Small intestine (tissue), 7 donors: ENCODE data around the gene CUL7. TPM values are rescaled to one million over a fixed set of nuclear protein-coding genes. Genes with fewer than 3 reads are reported as not detected.
A peak's percentile ranks its signal among the peaks of the same experiment; 100 is the strongest.
"Not testable (repeated sequence)": the region's sequence is repeated elsewhere in the genome, so short reads cannot be mapped to it uniquely, and the experiment has no call there.

Source experiments
- DNase-seq, 2 donors: peaks; one replicate each; pipeline versions ENCODE4 v3.0.0 to v3.0.0-alpha.2; 2013
- FAIRE-seq: peaks from 2 replicates; lab custom pipeline; 2012; peaks lifted over from hg19 to GRCh38; lab: Jason Lieb, UNC
- H3K27ac ChIP-seq, 3 donors: one replicate each; pipeline ENCODE4 v1.5.1; 2013; ENCODE audit warnings: low read length in 2 of 3, mild to moderate bottlenecking in 2 of 3, control low read depth in 1 of 3, inconsistent platforms in 1 of 3, low read depth in 1 of 3, moderate library complexity in 1 of 3
- H3K27me3 ChIP-seq, 3 donors: one replicate each; pipeline ENCODE4 v1.6.1; 2013; ENCODE audit warnings: low read length in 3 of 3, inconsistent platforms in 1 of 3; ENCODE audit not compliant: control insufficient read depth in 3 of 3, insufficient read depth in 3 of 3
- H3K36me3 ChIP-seq, 3 donors: one replicate each; pipeline ENCODE4 v1.6.1; 2013; ENCODE audit warnings: low read length in 3 of 3, inconsistent platforms in 1 of 3, low read depth in 1 of 3, mild to moderate bottlenecking in 1 of 3, moderate library complexity in 1 of 3; ENCODE audit not compliant: control insufficient read depth in 3 of 3, insufficient read depth in 2 of 3
- H3K4me1 ChIP-seq, 3 donors: one replicate each; pipeline ENCODE4 v1.6.1; 2013; ENCODE audit warnings: low read length in 2 of 3, inconsistent platforms in 1 of 3, low read depth in 1 of 3, mild to moderate bottlenecking in 1 of 3, moderate library complexity in 1 of 3; ENCODE audit not compliant: control insufficient read depth in 3 of 3, insufficient read depth in 2 of 3
- H3K4me3 ChIP-seq, 3 donors: one replicate each; pipeline ENCODE4 v1.5.1; 2013; ENCODE audit warnings: low read length in 3 of 3, control low read depth in 1 of 3, inconsistent platforms in 1 of 3, low read depth in 1 of 3, mild to moderate bottlenecking in 1 of 3, moderate library complexity in 1 of 3
- H3K9me3 ChIP-seq, 2 donors: one replicate each; pipeline ENCODE4 v1.6.1; 2013; ENCODE audit warnings: low read depth in 1 of 2, low read length in 1 of 2; ENCODE audit not compliant: control insufficient read depth in 2 of 2, insufficient read depth in 1 of 2
- WGBS, 3 donors: extraction: QIAGEN DNeasy Blood & Tissue Kit; methylation state at CpG; one replicate each; pipeline ENCODE4 v1.1.7; 2013; 5-methylcytosine and 5-hydroxymethylcytosine counted together
- polyA plus RNA-seq, 4 donors: library from polyadenylated mRNA; stranded (reverse) in 3 of 4; unstranded in 1 of 4; fragments of 200-250 nt in 3 of 4; fragments of 120-200 nt in 1 of 4; gene quantifications; one replicate each; pipeline versions ENCODE4 v1.2.1 to v1.2.3, GENCODE V29; 2013
- donor health status: healthy with polysubstance abuse.
- donor health status: control.
- donor health status: control.
- donor health status: Bipolar disorder and iron deficiency.
- donor health status: healthy.

Gene CUL7
- polyA plus RNA-seq, 4 donors = 5.7 to 41.8 (median 6.7) TPM

DNA sequence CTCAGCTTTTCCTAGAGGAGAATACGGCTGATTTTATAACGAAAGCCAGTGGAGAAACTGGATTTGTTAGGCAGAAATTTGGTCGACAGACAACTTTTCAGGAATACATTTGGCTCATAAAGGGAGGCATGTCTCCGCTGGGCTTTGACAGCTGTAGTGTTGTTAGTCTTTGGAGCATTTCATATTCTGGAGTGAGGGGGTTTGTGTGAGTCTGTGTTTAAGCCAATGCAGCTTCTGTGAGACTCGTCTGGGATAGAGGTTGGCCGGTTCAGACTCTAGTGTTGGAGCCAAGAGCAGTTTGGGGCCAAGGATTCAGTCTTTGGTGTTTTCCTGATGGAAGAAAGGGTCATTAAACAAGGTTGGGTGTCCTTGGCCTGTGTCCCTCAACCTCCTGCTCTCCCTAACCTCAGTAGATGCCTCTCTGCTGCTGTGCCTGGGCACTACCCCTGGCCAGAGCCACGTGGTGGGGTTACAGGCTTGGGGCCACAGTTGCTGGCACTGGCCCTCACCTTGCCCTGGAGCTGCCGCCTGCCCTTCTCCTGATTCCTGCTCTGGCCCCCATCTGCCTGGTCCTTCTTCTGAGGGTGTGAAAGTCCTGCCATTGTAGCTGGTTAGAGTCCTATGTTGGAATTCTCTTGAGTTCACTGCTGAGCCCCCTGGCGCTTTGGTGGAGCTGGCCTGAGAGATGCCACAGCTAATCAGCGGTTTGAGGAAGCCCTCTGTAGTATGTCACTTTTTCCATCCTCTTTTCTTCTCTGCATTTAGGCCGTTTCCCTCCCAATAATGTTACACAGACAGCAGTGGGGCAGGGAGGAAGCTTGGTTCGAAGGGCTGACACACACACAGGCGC is 29.4 kb upstream of the CUL7 start:
- no peaks in the 10 kb centered on the region for H3K9me3 ChIP-seq
- H3K27me3 ChIP-seq = no peaks in the 10 kb centered on the region
- WGBS, 3 donors = 69 to 88% (median 79%) methylated on average over 13 of the region's 13 CpGs
- peaks cover 0 to 8% (median 0%) of the 10 kb centered on the region in 3 donors for H3K4me1 ChIP-seq
- no peak for DNase-seq
- peak overlapping the region in 1 of 3 donors; percentile 47 for H3K27ac ChIP-seq
- no peak overlapping the region for H3K4me3 ChIP-seq
- FAIRE-seq = no peak
- H3K36me3 ChIP-seq = peaks cover 0 to 3% (median 0%) of the 10 kb centered on the region in 3 donors

DNA sequence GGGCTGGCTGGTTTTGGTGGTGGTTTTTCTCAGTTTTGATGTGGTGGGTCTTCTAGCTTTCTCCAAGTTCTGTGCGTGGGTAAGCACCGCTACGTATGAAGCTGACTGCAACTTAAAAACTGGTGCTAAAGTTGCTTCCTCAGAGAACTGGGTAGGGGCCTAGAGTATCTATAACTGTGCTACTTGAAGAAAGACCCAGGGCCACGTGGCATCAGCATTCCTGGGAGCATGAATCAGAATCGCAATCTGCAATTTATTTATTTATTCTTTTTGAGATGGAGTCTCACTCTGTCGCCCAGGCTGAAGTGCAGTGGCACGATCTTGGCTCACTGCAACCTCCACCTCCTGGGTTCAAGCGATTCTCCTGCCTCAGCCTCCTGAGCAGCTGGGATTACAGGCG is 28.3 kb upstream of the CUL7 start:
- H3K4me1 ChIP-seq = peaks cover 0 to 17% (median 0%) of the 10 kb centered on the region in 3 donors
- not testable (repeated sequence) for H3K4me3 ChIP-seq, H3K27ac ChIP-seq, H3K9me3 ChIP-seq, H3K27me3 ChIP-seq, DNase-seq, FAIRE-seq, H3K36me3 ChIP-seq
- WGBS, 3 donors = 74 to 78% (median 77%) methylated on average over 9 of the region's 9 CpGs

DNA sequence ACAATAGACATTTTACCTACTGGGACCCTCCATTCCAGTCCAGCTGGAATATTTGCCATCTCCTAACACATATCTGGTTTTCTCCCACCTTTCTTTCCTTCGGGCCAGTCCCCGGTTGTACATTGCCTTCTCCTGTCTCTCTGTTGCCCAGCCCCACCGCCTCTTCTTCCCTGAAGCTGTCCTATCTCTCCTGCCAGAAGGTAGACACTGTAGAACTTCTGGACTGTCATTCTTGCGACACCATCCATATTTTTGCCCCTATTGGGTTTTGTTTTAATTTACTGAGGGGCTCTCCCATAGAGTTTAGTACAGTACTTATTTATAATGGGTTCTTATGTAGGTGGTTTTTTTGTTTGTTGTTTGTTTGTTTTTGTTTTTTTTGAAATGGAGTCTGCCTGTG is 27.4 kb upstream of the CUL7 start:
- 93 to 95% (median 93%) methylated on average over 4 of the region's 4 CpGs for WGBS, 3 donors
- Histone ChIP-seq H3K4me3 (no peak overlapping the region), H3K4me1 (peaks cover 0 to 17% (median 0%) of the 10 kb centered on the region in 3 donors), H3K9me3 (no peaks in the 10 kb centered on the region), H3K27me3 (peaks cover 0 to 2% (median 0%) of the 10 kb centered on the region in 3 donors), H3K36me3 (peaks cover 0 to 4% (median 0%) of the 10 kb centered on the region in 3 donors), H3K27ac (no peak overlapping the region)
- no peak for FAIRE-seq
- no peak for DNase-seq

DNA sequence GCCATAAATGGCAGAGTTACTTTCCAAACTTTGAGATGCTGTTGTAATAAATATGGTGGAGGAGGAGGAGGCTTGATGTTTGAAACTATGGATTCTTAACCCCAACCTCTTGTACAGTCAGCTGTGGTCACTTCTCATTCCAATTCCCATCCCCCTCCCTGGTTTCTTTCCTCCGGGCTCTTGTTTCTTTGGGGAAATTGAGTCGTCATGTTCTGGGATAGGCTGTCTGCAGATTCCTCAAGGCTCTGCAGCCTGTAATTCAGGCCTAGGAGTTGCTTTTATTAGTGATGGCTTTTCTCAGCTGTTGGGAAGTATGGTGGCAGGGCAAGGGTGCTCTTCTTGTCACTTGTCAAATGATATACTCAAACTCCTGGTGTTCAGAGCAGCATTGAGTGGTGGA is 25.0 kb upstream of the CUL7 start:
- no peak for FAIRE-seq
- no peak overlapping the region for H3K4me3 ChIP-seq
- H3K27me3 ChIP-seq = peaks cover 0 to 2% (median 0%) of the 10 kb centered on the region in 3 donors
- H3K36me3 ChIP-seq = peaks cover 1 to 20% (median 2%) of the 10 kb centered on the region in 3 donors
- no peaks in the 10 kb centered on the region for H3K9me3 ChIP-seq
- 80 to 93% (median 85%) methylated on average over 2 of the region's 2 CpGs for WGBS, 3 donors
- H3K4me1 ChIP-seq = peaks cover 0 to 27% (median 0%) of the 10 kb centered on the region in 3 donors
- DNase-seq = no peak
- peak overlapping the region in 2 of 3 donors; percentile 17 to 38 for H3K27ac ChIP-seq

DNA sequence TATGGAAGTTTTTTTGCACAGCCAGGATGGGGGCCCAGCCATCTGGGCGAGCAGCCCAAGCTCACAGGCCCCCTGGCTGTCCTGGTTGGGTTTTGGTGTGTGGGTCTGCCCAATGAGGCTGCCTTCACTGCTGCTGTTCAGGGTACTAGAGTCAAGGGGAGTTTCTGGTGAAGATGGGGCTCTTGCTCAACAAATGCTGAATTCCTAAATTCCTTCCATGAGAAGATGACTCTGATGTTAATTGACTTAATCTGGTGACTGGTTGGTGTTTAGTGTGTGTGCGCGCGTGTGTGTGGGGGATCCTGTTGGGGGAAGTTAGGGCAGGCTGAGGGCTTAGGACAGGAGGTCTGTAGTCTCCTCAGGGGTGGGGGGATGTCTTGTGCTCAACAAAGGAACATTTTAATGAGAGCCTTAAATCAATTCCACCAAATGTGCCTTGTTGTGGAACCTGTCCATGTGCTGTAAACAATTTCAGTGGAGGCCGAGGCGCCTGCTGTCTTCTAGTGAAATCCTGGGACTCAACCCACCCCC is 24.4 kb upstream of the CUL7 start:
- DNase-seq (no peak), FAIRE-seq (no peak)
- Histone ChIP-seq H3K36me3 (peaks cover 3 to 27% (median 4%) of the 10 kb centered on the region in 3 donors), H3K4me3 (no peak overlapping the region), H3K27me3 (peaks cover 0 to 2% (median 0%) of the 10 kb centered on the region in 3 donors), H3K27ac (peak overlapping the region in 2 of 3 donors; percentile 17 to 38), H3K4me1 (peaks cover 0 to 27% (median 0%) of the 10 kb centered on the region in 3 donors), H3K9me3 (no peaks in the 10 kb centered on the region)
- 78 to 93% (median 87%) methylated on average over 6 of the region's 6 CpGs for WGBS, 3 donors

DNA sequence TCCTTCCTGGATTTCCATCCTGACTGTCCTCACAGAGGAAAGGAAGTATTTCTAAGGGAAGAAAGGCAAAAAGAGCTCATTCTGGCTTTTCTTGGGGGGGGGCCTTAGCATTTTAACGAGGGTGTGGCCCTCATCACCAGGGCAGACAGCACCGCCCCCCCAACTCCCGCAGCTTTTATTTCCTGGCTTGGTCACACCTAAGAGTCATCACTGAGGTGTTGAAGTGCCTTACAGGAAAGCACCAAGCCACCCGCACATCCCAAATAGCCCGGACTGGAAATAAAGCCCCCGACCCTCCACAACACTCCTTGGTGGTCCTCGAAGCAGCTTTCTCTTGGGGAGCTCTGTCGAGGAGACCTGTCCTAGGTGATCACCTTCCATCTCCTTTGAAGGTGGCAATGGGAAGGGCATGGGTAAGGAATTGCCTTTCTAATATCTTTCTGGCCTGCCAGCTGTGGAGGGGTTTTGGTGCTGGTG is 23.7 kb upstream of the CUL7 start:
- FAIRE-seq = no peak
- WGBS, 3 donors = 34 to 38% (median 35%) methylated on average over 8 of the region's 8 CpGs
- no peak for DNase-seq
- H3K36me3 ChIP-seq = peaks cover 3 to 32% (median 7%) of the 10 kb centered on the region in 3 donors
- peak overlapping the region; percentile 39 to 82 (median 51) for H3K4me3 ChIP-seq
- no peaks in the 10 kb centered on the region for H3K9me3 ChIP-seq
- H3K27ac ChIP-seq = peak overlapping the region in 1 of 3 donors; percentile 62
- peaks cover 0 to 27% (median 0%) of the 10 kb centered on the region in 3 donors for H3K4me1 ChIP-seq
- peaks cover 0 to 2% (median 0%) of the 10 kb centered on the region in 3 donors for H3K27me3 ChIP-seq

DNA sequence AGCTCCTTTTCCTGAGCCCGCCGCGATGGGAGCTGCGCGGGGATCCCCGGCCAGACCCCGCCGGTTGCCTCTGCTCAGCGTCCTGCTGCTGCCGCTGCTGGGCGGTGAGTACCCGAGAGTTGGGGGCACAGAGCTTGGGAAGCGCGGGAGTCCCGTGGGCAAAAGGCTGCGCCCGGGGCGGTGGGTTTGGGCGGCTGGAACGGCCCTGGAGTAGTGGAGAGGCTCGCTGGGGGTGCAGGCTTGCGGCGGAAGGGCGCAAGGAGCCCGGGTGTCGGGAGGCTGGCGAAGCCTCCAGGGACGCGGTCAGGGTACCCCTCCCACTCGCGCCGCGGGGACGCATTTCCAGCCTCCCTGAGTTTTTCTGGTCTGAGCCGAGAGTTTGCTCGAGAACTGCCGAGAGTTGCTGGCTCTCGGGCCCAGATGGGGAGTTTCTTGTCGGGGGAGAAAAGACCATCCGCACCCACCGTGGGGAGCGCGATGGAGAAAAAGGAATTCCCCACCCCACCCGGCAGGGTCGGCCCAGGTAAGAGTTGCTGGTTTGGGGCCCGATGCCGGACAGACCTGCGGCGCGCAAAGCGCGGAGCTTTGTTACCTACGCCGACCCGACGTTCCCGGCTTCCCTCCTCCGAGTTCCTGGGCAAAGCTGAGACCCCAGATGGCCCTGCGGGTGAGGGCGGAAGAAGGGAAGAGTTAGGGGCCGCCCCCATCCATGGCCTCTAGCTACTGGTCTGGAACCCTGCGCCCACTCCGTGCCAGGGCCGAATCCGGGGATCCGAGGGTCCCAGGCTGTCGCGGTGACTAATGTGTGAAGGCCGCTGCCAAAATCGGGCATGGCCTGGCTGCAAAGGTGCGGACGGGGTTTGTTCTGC is 23.0 kb upstream of the CUL7 start:
- WGBS, 3 donors = 1 to 2% (median 1%) methylated on average over 60 to 72 of the region's 72 CpGs
- Histone ChIP-seq H3K9me3 (no peaks in the 10 kb centered on the region), H3K4me3 (peak overlapping the region; percentile 39 to 82 (median 51)), H3K27me3 (peaks cover 0 to 2% (median 0%) of the 10 kb centered on the region in 3 donors), H3K4me1 (peaks cover 0 to 27% (median 0%) of the 10 kb centered on the region in 3 donors), H3K36me3 (peaks cover 3 to 38% (median 12%) of the 10 kb centered on the region in 3 donors), H3K27ac (peak overlapping the region in 1 of 3 donors; percentile 62)
- DNase-seq (peak in 1 of 2 donors; percentile 66), FAIRE-seq (no peak)
